GM19238 (cell line): ENCODE results near the gene SERPINF2.
"Not testable (repeated sequence)": the region's sequence is repeated elsewhere in the genome, so short reads cannot be mapped to it uniquely, and the experiment has no call there.

Experiments
- DNase-seq: peaks from one replicate; pipeline ENCODE4 v3.0.0; 2011; ENCODE audit warnings: low spot score; ENCODE audit not compliant: insufficient read length

The SERPINF2 gene

GRCh38 chr17:1735418-1735817 is 7.3 kb upstream of the SERPINF2 start:
- no peak for DNase-seq

GRCh38 chr17:1735834-1736347 is 6.8 kb upstream of the SERPINF2 start:
- no peak for DNase-seq

GRCh38 chr17:1736348-1737281 is 6.1 kb upstream of the SERPINF2 start:
- DNase-seq: peak; percentile 68

- DNase-seq: no peak
Measured at GRCh38 chr17:1737531-1738291, 5.0 kb upstream of the SERPINF2 start.

GRCh38 chr17:1741899-1742298 is 772 bp upstream of the SERPINF2 start:
- DNase-seq: not testable (repeated sequence)

- DNase-seq: no peak
Measured at GRCh38 chr17:1743088-1743439, 393 bp downstream of the SERPINF2 start.

- DNase-seq: no peak
Measured at GRCh38 chr17:1744551-1745512, 2.2 kb downstream of the SERPINF2 start.

GRCh38 chr17:1745513-1746020 is 2.9 kb downstream of the SERPINF2 start:
- DNase-seq: no peak

GRCh38 chr17:1746975-1747543 is 4.4 kb downstream of the SERPINF2 start:
- no peak for DNase-seq

GRCh38 chr17:1750628-1751027 is 8.0 kb downstream of the SERPINF2 start:
- no peak for DNase-seq

- no peak for DNase-seq
Measured at GRCh38 chr17:1752425-1753262, 10.0 kb downstream of the SERPINF2 start.

GRCh38 chr17:1753767-1754429 is 11.2 kb downstream of the SERPINF2 start:
- no peak for DNase-seq

- DNase-seq: no peak
Measured at GRCh38 chr17:1754430-1755112, 11.9 kb downstream of the SERPINF2 start.

GRCh38 chr17:1755252-1755826 is 12.7 kb downstream of the SERPINF2 start:
- no peak for DNase-seq

GRCh38 chr17:1755827-1756262 is 13.2 kb downstream of the SERPINF2 start:
- DNase-seq: no peak

GRCh38 chr17:1758807-1759206 is 16.1 kb downstream of the SERPINF2 start:
- DNase-seq: no peak

GRCh38 chr17:1759529-1759928 is 16.9 kb downstream of the SERPINF2 start:
- DNase-seq: no peak
